Esophagus squamous epithelium (tissue), 5 donors: Measurements from ENCODE around the gene PADI1. TPM values are rescaled to one million over a fixed set of nuclear protein-coding genes. Genes with fewer than 3 reads are reported as not detected.

ENCODE experiments used
- DNase-seq: peaks from one replicate; lab custom pipeline; 2025; lab: John Stamatoyannopoulos, UW
- H3K27ac ChIP-seq, 4 donors: fragments of 200-600 bp; sonication (generic); one replicate each; pipeline ENCODE4 v1.5.1; 2016 to 2019; ENCODE audit warnings: mild to moderate bottlenecking in 1 of 4
- H3K27me3 ChIP-seq, 4 donors: fragments of 200-600 bp; sonication (generic); 1 replicate in 3 of 4; 2 replicates in 1 of 4; pipeline versions ENCODE4 v1.5.1 to v1.6.0; 2017 to 2021; ENCODE audit warnings: antibody characterized with exemption in 1 of 4
- H3K36me3 ChIP-seq, 3 donors: fragments of 200-600 bp; sonication (generic); one replicate each; pipeline ENCODE4 v1.5.1; 2016 to 2019
- H3K4me1 ChIP-seq, 3 donors: fragments of 200-600 bp; sonication (generic); one replicate each; pipeline ENCODE4 v1.5.1; 2017 to 2019
- H3K4me3 ChIP-seq, 4 donors: fragments of 200-600 bp; sonication (generic); 1 replicate in 3 of 4; 2 replicates in 1 of 4; pipeline ENCODE4 v1.5.1; 2016 to 2019; ENCODE audit warnings: mild to moderate bottlenecking in 2 of 4, moderate library complexity in 1 of 4
- H3K9me3 ChIP-seq, 3 donors: fragments of 200-600 bp; sonication (generic); one replicate each; pipeline ENCODE4 v1.5.1; 2016 to 2019
- CTCF ChIP-seq, 6 experiments: fragments of 450-650 bp in 4 of 6; fragments of 200-600 bp in 2 of 6; sonication (generic) in 2 of 6; IDR thresholded peaks; one replicate each; pipeline ENCODE4 v1.5.1; 2016 to 2019; ENCODE audit warnings: antibody characterized with exemption in 6 of 6, mild to moderate bottlenecking in 4 of 6, moderate library complexity in 4 of 6
- POLR2A ChIP-seq, 4 donors: fragments of 450-650 bp; IDR thresholded peaks; one replicate each; pipeline ENCODE4 v1.6.1; 2017; ENCODE audit warnings: antibody characterized with exemption in 4 of 4, mild to moderate bottlenecking in 4 of 4, moderate library complexity in 3 of 4
- WGBS, 2 donors: methylation state at CpG; one replicate each; pipeline ENCODE4 v1.1.5; 2018; 5-methylcytosine and 5-hydroxymethylcytosine counted together
- intact Hi-C: fragments of 100-400 bp; cut with DNase I; formaldehyde crosslinking; loops from one replicate; pipeline ENCODE4 v1.15.0; 2022
- total RNA-seq, 4 donors: library from RNA; depleted of rRNA; stranded (reverse); fragments of >200 nt; gene quantifications; one replicate each; pipeline ENCODE4 v1.1.0, GENCODE V29; 2016
- donor health status: DM: yes; HTN: yes; CAD: no.

PADI1 gene
- total RNA-seq = 100 to 1,000 TPM in 2 of 4 donors, 10 to 100 TPM in 2; 45.3 to 121 (median 75.1) TPM

- Histone ChIP-seq H3K4me1 (peaks cover 0 to 64% (median 24%) of the 10 kb centered on the region in 3 donors), H3K36me3 (no peaks in the 10 kb centered on the region), H3K27ac (peak within 1 kb of the TSS; percentile 82 to 92 (median 88)), H3K9me3 (no peaks in the 10 kb centered on the region), H3K27me3 (peaks cover 0 to 2% (median 0%) of the 10 kb centered on the region in 4 donors), H3K4me3 (peak within 1 kb of the TSS; percentile 27 to 43 (median 36))
- no peak for DNase-seq
- TF ChIP-seq CTCF (IDR thresholded peaks at IDR 0.05) = no peak
- TF ChIP-seq POLR2A (IDR thresholded peaks at IDR 0.05) = no peak
- WGBS, 2 donors = 57 to 63% methylated on average over 7 of the region's 9 CpGs
- intact Hi-C loops = no loop called here
These were observed at the start of gene PADI1 for GRCh38 chr1:17204546-17205440. Gene PADI1, plus strand, starts transcription at chr1:17205128. Its CDS starts 90 bp downstream, at chr1:17205218.

- TF ChIP-seq CTCF (IDR thresholded peaks at IDR 0.05) (no peak), POLR2A (IDR thresholded peaks at IDR 0.05) (no peak)
- peaks cover 0 to 4% (median 0%) of the 10 kb centered on the region in 3 donors for H3K4me1 ChIP-seq
- H3K36me3 ChIP-seq = no peaks in the 10 kb centered on the region
- no peak overlapping the region for H3K4me3 ChIP-seq
- peaks cover 0 to 30% (median 0%) of the 10 kb centered on the region in 4 donors for H3K27me3 ChIP-seq
- WGBS, 2 donors = 45 to 48% methylated on average over 2 of the region's 2 CpGs
- peaks cover 0 to 54% (median 31%) of the 10 kb centered on the region in 3 donors for H3K9me3 ChIP-seq
- no peak overlapping the region for H3K27ac ChIP-seq
- intact Hi-C loops = no loop called here
- no peak for DNase-seq
These were observed 49.5 kb upstream of the PADI1 start for GRCh38 chr1:17155257-17155920.

- Histone ChIP-seq H3K4me3 (no peak overlapping the region), H3K36me3 (no peaks in the 10 kb centered on the region), H3K27ac (no peak overlapping the region), H3K9me3 (peaks cover 0 to 54% (median 31%) of the 10 kb centered on the region in 3 donors), H3K4me1 (peaks cover 0 to 8% (median 0%) of the 10 kb centered on the region in 3 donors), H3K27me3 (peaks cover 0 to 23% (median 0%) of the 10 kb centered on the region in 4 donors)
- intact Hi-C loops = no loop called here
- DNase-seq = no peak
- TF ChIP-seq CTCF (IDR thresholded peaks at IDR 0.05) (no peak), POLR2A (IDR thresholded peaks at IDR 0.05) (no peak)
- 39 to 54% methylated on average over 3 of the region's 3 CpGs for WGBS, 2 donors
These were observed 48.8 kb upstream of the PADI1 start for GRCh38 chr1:17156108-17156507.

GRCh38 chr1:17158961-17159360, 46.0 kb upstream of the PADI1 start:
- DNase-seq = no peak
- Histone ChIP-seq H3K9me3 (peaks cover 0 to 31% (median 19%) of the 10 kb centered on the region in 3 donors), H3K27me3 (peaks cover 0 to 7% (median 0%) of the 10 kb centered on the region in 4 donors), H3K27ac (no peak overlapping the region), H3K36me3 (no peaks in the 10 kb centered on the region), H3K4me3 (no peak overlapping the region), H3K4me1 (peaks cover 0 to 8% (median 0%) of the 10 kb centered on the region in 3 donors)
- TF ChIP-seq POLR2A (IDR thresholded peaks at IDR 0.05) = no peak
- TF ChIP-seq CTCF (IDR thresholded peaks at IDR 0.05) = no peak
- intact Hi-C loops = no loop called here
- 100% methylated on average over 1 of the region's 2 CpGs; no CpG with 5 or more reads in 1 of the 2 donors for WGBS, 2 donors
